GM23248 (cell line): ENCODE data around the gene PARL.

ENCODE experiments used
- EZH2 ChIP-seq: fragments of 200-600 bp; sonication (generic); IDR thresholded peaks from 2 replicates; pipeline ENCODE4 v1.6.1; 2018; ENCODE audit warnings: antibody characterized with exemption, mild to moderate bottlenecking; ENCODE audit not compliant: insufficient read depth, poor library complexity, severe bottlenecking
- EZH2phosphoT487 ChIP-seq: fragments of 200-600 bp; sonication (generic); IDR thresholded peaks from 2 replicates; pipeline ENCODE4 v1.6.1; 2018; ENCODE audit warnings: antibody characterized with exemption, moderate library complexity, mild to moderate bottlenecking, low read depth; ENCODE audit not compliant: insufficient read depth

DNA sequence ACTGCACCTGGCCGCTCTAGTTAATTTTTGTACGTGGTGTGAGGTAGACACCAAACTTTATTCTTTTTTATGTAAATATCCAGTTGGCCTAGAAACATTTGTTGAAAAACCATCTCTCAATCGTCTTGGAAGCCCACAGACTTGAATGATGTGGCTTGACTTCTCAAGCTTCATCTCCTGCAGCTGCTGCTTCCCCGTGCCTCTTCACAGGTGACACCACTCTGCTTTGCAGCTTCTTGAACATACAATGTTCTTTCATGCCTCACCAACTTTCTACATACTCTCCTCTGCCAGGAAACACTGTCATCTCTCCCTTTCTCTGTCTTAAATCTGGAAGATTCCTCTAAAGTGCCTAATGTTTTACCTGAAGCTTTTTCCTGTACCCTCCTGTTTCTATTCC, 94.9 kb downstream of the PARL start:
- no peak for TF ChIP-seq EZH2phosphoT487
- no peak for TF ChIP-seq EZH2
